GM21447 (cell line): ENCODE data around the gene LRRC47.

Source experiments
- ATAC-seq: cut with Tn5 transposase; IDR thresholded peaks from one replicate; pipeline ENCODE4 v1.9.1; 2021; ENCODE audit not compliant: unreplicated experiment

The LRRC47 gene

DNA sequence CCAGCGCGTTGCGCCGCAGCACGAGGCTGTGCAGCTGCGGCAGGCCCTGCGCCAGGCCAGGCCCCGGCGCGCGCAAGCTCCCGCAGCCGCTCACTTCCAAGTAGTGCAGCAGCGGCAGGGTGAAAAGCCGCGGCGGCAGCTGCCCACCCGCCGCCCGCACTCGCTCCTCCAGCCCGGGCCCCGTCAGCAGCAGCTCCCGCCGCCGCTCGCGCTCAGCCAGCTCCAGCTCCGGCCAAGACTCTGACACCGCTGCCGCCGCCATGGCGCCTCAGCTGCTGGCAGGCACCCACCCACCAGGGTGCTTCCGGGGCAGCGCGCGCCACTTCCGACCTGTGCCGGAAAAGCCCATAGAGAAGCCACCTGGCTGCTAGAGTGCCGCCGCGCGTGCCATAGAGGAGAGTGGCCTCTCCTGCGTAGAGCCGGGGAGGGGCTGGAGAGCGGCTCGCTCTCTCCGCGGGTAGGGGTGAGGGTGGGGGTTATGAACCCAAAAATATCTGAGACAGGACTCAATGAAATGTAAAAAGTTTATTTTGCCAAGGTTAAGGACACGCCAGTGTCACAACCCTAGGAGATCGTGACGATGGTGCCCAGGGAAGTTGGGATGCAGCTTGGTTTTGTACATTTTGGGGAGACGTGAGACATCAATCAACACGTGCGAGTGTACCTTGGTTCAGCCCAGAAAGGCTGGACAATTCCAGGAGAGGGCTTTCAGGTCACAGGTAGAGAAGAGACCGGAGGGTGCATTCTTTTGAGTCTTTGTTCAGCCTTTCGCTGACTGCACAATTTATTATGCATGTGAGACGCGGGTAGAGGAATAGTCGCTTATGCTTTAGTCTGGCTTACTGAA lies at the start of gene LRRC47:
Gene LRRC47 (minus strand): TSS at position 284 of the 847 bp plus-strand sequence. CDS start 22 bp downstream, at position 262.
- peak; percentile 95 for ATAC-seq

DNA sequence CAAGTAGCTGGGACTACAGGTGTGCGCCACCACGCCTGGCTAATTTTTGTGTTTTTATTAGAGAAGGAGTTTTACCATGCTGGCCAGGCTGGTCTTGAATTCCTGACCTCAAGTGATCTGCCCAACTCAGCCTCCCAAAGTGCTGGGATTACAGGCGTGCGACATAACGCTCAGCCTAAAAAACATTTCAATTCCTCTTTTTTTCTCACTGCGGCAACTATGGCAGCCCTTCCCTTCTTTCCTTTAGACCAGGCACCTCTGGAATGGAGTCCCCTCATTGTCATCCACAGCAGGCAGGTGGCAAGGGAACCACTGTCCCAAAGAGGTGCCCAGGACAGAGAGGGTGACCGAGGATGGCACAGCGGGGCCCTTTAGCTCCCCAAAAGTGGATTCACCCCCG lies 46.6 kb upstream of the LRRC47 start:
- ATAC-seq: no peak

DNA sequence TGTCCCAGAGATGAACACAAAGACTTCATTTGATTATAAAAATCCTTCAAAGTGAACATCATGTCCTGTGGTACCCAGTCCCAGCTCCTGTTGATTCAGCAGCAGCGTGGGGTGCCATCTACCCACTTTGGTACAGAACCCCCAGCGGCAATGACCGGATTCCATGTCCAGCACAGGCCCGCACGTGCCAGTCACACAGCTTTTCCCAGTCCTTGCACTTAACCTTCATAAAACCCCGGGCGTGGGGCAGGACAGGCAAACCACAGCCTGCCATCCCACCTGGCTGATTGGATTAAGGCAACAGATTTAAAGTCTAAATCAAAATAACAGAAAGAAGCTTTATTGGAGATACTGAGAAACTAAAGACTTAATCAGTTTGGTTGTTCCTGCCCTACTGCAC lies 45.2 kb upstream of the LRRC47 start:
- ATAC-seq: no peak

DNA sequence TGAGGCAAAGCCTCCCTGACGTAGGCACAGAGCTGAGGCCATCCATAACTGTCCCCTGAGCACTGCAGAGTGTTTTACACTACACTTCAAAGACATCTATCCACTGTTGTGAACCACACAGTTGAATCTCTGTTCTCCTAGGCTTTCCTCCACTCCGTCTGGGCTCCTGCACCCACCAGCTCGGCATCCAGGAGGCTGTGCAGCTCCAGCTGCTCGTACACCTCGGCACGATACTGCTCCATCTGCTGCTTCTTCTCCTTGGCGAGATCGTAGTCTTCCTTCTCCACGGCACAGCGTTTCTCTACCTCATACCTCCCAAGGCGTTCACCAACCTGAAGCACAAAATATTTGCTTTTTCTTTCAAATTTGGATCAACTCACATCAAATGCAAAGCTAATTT lies 42.5 kb upstream of the LRRC47 start:
- ATAC-seq: no peak

DNA sequence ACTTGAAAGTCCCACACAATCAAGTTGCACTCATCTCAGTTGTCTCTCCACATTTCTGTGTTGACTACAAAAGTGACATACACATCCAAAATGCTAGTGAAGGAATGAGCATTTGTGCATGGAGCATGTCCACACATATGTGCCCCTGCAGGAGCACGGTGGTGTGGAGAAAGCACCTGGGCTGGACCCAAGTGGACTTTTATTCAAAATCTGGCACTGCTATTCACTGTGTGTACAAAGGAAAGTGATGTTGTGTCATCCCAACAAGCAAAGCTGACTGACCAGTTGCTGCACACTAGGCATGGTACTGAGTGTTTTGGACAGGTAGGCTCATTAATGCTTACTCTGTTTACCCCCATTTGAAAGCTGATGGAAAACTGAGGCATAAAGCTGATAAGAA lies 41.4 kb upstream of the LRRC47 start:
- no peak for ATAC-seq

DNA sequence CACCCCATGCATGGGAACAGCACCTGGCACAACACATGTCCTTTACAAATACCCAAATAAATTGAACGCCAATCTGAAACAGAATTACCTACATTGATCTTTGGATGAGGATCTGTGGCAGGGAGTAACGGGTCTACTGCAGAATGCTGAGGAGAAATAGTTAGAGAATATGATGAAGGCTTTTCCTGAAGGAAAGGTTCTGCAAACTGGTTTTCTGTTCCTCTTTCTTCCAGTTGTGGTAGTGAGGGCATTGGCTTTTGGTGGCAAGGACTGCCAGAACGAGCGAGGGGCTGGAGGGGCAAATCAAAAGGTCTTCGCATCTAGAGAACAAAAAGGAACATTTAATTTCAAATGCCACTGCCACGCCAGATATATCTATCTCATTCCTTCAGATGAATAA lies 40.9 kb upstream of the LRRC47 start:
- no peak for ATAC-seq

DNA sequence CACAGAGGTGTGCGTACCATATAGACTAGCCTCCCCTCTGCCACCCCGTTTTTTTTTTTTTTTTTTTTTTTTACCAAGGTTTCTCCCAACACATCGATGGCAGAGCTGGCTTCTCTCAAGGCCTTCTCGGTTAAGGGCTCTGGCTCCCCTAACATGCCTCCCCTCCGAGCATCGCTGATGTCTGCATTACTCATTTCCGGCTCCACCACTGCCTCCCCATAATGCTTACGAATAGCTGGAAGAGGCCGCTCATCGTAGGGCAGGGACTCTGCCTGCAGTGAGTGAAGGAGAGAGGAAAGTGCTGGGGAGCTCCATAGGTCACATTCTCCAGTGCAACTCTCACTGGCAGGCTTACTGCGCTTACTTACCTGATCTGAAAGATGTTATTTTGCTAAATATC lies 40.1 kb upstream of the LRRC47 start:
- ATAC-seq: no peak

DNA sequence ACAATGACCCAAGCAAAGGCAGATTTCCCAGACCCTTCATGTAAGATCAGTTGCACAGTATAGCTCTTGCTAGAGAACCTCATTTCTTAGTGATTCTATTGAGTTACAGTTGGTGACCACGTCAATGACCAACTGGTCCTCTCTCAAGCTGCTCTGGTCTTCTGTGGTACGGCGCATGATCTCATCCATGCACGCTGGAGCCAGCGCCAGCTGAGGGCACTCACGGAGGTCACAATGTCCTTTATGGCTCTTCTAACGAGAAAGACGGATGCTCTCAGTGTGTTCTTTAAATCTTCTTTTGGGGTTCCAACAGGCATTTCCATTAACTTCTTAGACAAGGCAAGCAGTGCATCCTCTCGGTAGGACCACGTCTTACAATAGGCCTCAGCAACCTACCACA lies 38.4 kb upstream of the LRRC47 start:
- no peak for ATAC-seq

DNA sequence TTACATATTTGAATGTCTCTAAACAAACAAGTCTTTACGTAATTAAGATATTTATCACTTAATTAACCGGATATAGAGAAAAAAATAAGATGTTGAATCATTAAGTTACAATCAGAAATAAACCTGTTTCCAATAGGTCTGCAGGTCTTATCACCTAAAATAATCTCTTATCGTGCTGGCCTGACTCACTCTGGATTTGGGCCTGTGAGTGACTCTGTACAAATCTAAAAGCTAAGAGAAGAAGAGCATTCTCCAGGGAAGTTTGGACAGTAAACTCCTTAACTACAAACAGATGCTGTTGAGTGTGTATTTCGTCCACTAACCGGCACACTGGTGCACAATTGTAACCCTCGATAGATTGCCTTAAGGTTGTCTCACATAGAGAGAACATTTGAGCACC lies 35.4 kb upstream of the LRRC47 start:
- ATAC-seq: no peak

DNA sequence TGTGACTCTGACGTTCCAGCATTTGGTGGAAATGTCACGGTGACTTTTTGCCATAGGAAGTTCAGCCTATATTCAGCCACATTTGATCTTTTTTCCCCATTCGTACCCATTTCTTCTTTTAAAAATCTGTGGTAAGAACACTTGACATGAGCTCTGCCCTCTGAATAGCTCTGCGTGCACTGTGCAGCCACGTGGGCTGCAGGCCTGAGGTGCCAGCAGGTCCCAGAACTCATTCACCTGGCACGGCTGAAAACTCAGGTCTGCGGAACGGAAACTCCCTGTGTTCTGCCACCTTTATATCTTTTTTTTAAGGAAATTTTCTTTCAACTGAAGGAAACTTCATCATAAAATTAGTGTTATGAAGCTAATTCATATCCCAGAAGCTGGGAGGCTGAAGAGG lies 32.1 kb upstream of the LRRC47 start:
- no peak for ATAC-seq

DNA sequence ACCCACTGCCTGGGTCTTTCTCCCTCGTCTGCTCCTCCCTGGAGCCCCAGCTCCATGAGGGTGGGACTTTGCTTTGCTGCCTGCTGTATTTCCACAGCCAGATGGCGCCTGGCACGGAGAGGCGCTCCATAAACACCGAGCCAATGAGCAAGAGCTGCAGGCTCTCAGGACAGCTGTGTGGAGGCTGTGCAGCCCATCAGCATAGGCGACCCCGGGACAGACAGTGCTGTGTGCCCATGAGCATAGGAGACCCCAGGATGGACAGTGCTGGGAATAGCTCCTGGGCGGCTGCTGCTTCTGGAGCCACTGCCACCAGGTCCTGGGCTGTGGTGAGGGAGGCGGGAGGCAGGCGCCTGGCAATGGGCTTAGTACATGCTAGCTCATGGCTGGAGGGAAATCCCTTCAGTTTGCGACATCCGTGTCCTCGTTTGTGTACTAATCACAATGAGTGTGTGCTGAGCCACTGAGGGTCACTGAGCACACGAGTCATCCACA lies 31.6 kb upstream of the LRRC47 start:
- ATAC-seq: no peak

DNA sequence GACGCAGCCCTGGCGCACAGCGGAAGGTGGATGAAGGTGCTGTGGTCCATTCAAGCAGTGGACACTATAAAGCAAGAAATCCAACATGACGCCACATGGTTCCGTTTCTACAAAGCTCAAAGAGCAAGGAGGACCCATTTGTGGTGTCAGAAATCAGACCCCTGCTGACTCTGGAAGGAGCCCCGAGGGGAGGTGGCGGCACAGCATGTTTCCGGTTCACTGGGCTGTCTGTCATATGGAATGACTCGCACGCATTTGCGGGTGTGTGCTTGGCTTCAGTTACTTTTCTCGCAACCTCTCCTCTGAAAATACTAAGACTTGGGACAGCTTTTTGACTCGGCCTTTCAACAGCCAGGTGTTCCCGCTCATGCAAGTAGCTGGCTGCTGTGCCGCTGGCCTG lies 29.1 kb upstream of the LRRC47 start:
- no peak for ATAC-seq

DNA sequence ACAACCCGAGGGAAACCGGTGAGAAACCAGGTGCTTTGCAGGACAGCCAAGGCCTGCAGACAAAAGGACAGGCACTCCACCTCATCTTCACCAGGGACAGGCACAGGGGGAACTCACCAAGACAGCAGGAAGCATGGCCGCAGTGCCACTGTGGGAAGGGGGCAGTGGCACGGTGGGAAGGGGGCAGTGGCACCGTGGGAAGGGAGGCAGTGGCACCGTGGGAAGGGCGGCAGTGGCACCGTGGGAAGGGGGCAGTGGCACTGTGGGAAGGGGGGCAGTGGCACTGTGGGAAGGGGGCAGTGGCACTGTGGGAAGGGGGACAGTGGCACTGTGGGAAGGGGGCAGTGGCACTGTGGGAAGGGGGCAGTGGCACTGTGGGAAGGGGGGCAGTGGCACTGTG lies 28.4 kb upstream of the LRRC47 start:
- ATAC-seq: no peak

DNA sequence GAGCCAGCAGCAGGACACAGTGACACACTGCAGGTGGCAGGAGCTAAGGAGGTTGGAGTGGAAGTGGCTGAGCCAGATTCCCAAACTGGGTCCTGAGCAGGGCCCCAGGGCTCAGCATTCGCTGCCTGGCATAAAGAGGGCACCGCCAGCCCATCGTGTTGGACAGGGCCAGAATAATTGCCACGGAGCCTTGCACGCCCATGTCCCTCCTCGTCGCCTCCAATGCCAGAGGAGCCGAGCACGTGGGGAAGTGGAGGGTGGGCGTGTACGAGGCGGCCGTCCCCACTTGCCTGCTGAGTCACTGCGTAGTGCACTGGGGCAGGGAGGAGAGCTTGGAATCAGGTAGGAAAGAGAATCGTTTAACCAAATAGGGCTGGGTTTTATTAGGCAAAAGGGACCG lies 26.1 kb upstream of the LRRC47 start:
- no peak for ATAC-seq

DNA sequence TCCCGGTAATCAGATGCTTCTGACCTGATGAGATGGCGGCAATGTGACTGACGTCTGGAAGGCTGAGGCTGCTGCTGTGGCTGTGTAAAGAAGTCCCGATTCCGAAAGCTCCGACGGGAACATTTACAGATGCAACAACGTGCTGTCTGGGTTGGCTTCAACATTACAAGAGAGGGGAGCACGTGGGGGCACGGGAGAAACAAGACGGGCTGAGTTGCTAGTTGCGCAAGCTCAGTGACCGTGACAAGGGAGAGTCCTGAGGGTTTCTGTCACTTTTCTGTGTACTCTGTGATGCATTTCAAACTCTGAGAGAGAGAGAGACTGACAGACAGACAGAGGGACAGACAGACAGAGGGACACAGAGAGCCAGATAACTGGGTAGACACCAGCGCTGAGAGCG lies 25.6 kb upstream of the LRRC47 start:
- ATAC-seq: no peak

DNA sequence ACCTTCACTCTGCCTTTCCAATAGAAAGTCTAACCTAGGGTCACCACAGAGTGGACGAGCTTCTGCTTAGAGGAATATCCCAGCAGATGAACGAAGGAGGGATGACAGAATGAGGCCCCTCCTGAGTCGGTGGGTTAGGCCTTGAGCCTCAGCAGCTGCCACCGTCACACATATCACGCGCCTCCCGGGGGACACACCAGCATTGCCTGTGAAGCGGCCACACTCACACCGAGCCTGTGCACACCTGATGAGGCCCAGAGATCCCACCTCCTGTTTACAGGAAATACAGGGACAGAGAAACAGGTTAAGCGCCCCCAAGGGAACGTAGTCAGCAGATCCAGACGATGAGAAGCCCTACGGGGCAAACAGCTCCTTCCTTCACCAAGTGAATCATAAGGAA lies 25.1 kb upstream of the LRRC47 start:
- no peak for ATAC-seq

DNA sequence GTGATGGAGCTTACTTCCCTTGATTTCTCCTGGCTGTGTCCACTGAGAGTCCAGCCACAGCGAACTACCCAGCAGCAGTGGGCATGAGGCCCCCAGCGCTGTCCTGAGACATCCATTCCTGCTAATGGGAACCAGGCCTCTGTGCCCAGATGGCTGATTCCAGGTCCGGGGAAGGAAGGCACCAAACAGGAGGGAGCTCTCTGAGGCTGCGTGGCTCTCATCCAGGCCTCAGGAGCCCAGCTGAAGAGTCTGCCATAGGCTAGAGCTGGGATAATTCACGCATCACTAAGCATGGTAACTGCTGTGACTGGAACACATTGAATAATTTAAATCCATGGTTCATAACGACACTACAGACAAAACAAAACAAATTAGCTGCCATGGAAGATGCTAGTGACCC lies 24.7 kb upstream of the LRRC47 start:
- ATAC-seq: no peak

DNA sequence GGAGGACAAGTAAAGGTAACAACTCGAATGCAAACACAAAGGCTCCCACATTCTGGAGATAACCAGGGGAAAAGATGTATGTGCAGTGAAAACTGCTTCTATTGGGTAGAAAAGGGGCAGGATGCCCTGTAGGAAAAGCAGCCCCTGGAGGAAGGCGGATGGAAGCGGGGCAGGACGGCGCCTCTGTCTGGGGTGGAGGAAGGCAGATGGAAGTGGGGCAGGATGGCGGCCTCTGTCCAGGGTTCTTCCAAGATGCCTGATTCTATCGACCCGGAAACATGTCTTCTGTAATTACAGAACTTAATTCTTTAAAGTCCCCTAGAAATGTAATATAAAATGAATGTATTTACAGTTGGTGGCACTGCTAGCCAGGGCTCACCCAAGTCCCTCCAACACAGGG lies 24.0 kb upstream of the LRRC47 start:
- ATAC-seq: no peak

DNA sequence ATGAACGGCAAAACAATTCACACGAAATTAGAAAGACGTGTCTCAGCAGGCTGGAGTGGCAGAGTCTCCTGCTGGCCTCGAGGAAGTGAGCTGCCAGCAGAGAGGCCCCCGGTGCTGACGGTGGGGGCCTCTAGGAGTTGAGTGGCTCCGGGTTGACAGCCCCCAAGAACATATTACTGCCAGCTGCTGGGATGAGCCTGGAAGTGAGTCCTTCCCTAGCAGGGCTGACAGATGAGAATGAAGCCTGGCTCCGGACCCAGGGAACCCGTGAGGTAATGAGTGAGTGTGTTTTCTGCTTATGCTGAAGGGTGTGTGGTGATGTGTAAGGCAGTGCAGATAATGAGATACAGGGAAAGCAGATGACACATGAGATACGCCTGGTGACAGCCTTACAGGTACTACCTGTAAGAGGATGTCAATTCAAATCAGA lies 23.5 kb upstream of the LRRC47 start:
- ATAC-seq: no peak

DNA sequence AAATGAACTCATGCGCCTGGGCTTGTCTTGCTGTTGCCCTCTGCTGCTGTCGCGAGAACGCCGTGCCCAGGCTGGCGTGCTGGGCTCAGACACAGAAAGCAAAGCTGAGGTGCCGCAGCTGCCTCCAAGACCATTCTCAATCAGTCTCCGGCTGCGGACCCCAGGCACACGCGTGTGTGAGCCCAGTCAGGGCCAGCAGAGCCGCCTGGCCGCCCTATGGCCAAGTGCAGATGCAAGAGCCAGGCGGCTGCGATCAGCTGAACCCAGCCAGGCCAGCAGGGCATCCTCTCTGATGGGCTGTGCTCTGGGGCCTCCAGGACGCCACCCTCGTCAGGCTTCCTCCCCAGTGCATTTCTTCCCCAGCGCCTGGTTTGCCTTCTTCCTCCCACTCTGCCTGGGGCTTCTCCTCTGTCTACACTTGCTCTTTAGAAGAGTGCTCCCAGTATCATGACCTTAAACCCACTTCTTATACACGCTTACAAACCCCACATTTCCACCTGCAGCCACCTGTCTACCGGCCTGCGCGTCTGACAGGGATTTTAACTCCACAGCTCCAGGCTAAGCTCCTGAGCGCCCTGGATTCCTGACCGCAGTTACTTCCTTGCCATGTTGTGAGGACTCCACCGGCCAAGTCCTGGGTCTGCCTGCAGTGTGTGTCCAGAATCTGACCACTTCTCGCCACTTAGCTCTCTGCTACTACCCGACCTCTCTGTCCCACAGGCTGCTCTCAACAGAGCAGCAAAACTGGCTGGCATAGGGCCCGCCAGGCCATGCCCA lies 21.7 kb upstream of the LRRC47 start:
- ATAC-seq: no peak

DNA sequence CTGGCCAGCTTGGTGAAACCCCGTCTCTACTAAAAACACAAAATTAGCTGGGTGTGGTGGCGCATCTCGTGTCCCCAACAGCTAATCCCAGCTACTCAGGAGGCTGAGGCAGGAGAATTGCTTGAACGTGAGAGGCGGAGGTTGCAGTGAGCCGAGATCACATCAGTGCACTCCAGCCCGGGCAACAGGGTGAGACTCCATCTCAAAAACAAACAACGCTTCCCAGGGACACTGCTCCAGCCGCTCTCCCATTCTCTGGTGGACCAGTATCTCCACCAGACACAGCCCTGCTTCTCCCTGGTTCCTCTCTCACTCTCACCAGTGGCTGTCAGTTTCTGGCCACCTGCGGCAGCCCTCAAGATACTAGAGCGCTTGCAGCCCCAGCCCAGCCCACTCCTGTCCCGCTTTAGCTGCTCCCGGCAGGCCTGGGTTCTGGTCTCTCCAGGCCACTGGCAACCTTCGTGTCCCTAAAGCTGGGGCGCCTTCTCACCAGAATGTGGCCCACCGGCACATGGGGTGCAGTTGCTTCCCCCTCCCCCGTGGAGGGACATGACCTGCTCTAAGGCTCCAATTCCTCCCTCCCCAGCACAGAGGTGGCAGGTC lies 20.9 kb upstream of the LRRC47 start:
- ATAC-seq: no peak
